ENCODE measurements around the gene LMBR1.
A peak's percentile ranks its signal among the peaks of the same experiment; 100 is the strongest.
"Not testable (repeated sequence)": the region's sequence is repeated elsewhere in the genome, so short reads cannot be mapped to it uniquely, and the experiment has no call there.

Gene LMBR1

GRCh38 chr7:156892821-156893706 is at the start of gene LMBR1:
LMBR1 (minus strand) TSS chr7:156893183; CDS start chr7:156892993, 190 bp downstream.
- DNase-seq (ENCODE audit: low spot score) = peak; percentile 90
- no peak for FAIRE-seq

GRCh38 chr7:156942708-156943090 is 49.7 kb upstream of the LMBR1 start:
- FAIRE-seq (no peak), DNase-seq (ENCODE audit: low spot score) (no peak)

GRCh38 chr7:156941393-156942182 is 48.6 kb upstream of the LMBR1 start:
- FAIRE-seq = no peak

GRCh38 chr7:156940421-156941122 is 47.6 kb upstream of the LMBR1 start:
- FAIRE-seq = no peak
- no peak for DNase-seq (ENCODE audit: low spot score)

More at GRCh38 chr7:156941393-156942182, 48.6 kb upstream of the LMBR1 start:
- no peak for DNase-seq (ENCODE audit: low spot score)

- not testable (repeated sequence) for FAIRE-seq; DNase-seq (ENCODE audit: low spot score)
Measured at GRCh38 chr7:156936766-156937165, 43.8 kb upstream of the LMBR1 start.

- FAIRE-seq (no peak), DNase-seq (ENCODE audit: low spot score) (no peak)
Measured at GRCh38 chr7:156935250-156935649, 42.3 kb upstream of the LMBR1 start.

- no peak for FAIRE-seq
- DNase-seq (ENCODE audit: low spot score) = no peak
Measured at GRCh38 chr7:156932006-156932405, 39.0 kb upstream of the LMBR1 start.

- DNase-seq (ENCODE audit: low spot score) (no peak), FAIRE-seq (no peak)
Measured at GRCh38 chr7:156929789-156930539, 37.0 kb upstream of the LMBR1 start.

- no peak for FAIRE-seq
- no peak for DNase-seq (ENCODE audit: low spot score)
Measured at GRCh38 chr7:156928406-156928747, 35.4 kb upstream of the LMBR1 start.

- no peak for FAIRE-seq
- DNase-seq (ENCODE audit: low spot score) = no peak
Measured at GRCh38 chr7:156927571-156928405, 34.8 kb upstream of the LMBR1 start.

GRCh38 chr7:156925821-156926220 is 32.8 kb upstream of the LMBR1 start:
- not testable (repeated sequence) for FAIRE-seq; DNase-seq (ENCODE audit: low spot score)

- not testable (repeated sequence) for DNase-seq (ENCODE audit: low spot score)
Measured at GRCh38 chr7:156922304-156922703, 29.3 kb upstream of the LMBR1 start.

GRCh38 chr7:156920487-156921373 is 27.7 kb upstream of the LMBR1 start:
- not testable (repeated sequence) for DNase-seq (ENCODE audit: low spot score)

More at GRCh38 chr7:156922304-156922703, 29.3 kb upstream of the LMBR1 start:
- FAIRE-seq = not testable (repeated sequence)

GRCh38 chr7:156920076-156920475 is 27.1 kb upstream of the LMBR1 start:
- FAIRE-seq (no peak), DNase-seq (ENCODE audit: low spot score) (no peak)

More at GRCh38 chr7:156920487-156921373, 27.7 kb upstream of the LMBR1 start:
- not testable (repeated sequence) for FAIRE-seq

GRCh38 chr7:156919132-156919713 is 26.2 kb upstream of the LMBR1 start:
- no peak for DNase-seq (ENCODE audit: low spot score)
- FAIRE-seq = no peak

- FAIRE-seq = no peak
- DNase-seq (ENCODE audit: low spot score) = no peak
Measured at GRCh38 chr7:156918635-156919034, 25.7 kb upstream of the LMBR1 start.

- not testable (repeated sequence) for DNase-seq (ENCODE audit: low spot score); FAIRE-seq
Measured at GRCh38 chr7:156909574-156910252, 16.7 kb upstream of the LMBR1 start.

GRCh38 chr7:156907656-156908055 is 14.7 kb upstream of the LMBR1 start:
- no peak for DNase-seq (ENCODE audit: low spot score)
- no peak for FAIRE-seq

Data from RCC 7860 (cell line).